ENCODE data around the gene VTI1A.

VTI1A gene

DNA sequence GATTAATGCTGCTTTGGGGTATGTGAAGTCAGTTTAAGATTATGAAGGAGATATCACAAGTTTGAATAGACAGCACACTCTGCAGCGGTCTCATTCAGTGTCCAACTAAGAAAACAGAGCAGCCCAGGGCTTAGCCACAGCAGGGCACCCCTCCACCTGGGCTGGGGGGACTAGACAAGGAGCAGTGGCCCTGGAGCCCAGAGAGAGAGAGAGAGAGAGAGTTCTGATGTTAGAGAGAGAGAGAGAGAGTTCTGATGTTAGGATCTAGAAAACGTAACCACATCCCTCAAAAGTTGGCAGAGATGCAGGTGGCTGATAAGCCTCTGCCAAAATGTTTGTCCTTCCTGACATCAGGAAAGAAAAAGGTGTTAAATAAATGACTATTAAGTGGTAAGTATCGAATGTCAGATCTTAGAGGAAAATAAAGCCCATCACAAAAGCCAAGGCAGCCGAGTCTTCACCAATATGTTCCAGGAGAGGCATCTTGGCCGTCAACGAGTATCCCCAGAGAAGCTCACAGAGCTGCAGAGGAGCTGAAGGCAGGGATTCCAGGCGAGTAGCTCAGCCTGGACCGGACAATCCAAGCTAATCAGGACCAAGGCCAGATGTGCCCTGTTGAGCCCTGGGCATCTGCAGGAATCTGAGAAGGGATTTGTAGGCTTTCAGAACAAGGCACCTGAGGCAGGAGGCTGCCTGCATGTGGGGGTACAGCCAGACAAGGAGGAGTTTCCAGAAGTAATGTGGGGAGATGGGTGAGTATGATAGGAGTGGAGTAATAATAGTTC, 352.9 kb downstream of the VTI1A start:
- H3K4me3 ChIP-seq (ENCODE audit: low read depth, low read length) = no peak overlapping the region
- DNase-seq (ENCODE audit: low read depth) = no peak
- TF ChIP-seq POLR2A (IDR thresholded peaks at IDR 0.05; ENCODE audit: extremely low read depth, insufficient read length) (no peak), MYC (IDR thresholded peaks at IDR 0.05; ENCODE audit: low read depth, low read length) (no peak)
- TF ChIP-seq, protein P1, sequence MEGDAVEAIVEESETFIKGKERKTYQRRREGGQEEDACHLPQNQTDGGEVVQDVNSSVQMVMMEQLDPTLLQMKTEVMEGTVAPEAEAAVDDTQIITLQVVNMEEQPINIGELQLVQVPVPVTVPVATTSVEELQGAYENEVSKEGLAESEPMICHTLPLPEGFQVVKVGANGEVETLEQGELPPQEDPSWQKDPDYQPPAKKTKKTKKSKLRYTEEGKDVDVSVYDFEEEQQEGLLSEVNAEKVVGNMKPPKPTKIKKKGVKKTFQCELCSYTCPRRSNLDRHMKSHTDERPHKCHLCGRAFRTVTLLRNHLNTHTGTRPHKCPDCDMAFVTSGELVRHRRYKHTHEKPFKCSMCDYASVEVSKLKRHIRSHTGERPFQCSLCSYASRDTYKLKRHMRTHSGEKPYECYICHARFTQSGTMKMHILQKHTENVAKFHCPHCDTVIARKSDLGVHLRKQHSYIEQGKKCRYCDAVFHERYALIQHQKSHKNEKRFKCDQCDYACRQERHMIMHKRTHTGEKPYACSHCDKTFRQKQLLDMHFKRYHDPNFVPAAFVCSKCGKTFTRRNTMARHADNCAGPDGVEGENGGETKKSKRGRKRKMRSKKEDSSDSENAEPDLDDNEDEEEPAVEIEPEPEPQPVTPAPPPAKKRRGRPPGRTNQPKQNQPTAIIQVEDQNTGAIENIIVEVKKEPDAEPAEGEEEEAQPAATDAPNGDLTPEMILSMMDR (IDR thresholded peaks at IDR 0.05; ENCODE audit: low read depth, low read length) = no peak
- TF ChIP-seq, protein P2, sequence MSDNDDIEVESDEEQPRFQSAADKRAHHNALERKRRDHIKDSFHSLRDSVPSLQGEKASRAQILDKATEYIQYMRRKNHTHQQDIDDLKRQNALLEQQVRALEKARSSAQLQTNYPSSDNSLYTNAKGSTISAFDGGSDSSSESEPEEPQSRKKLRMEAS (IDR thresholded peaks at IDR 0.05; ENCODE audit: low read depth, low read length) = no peak

DNA sequence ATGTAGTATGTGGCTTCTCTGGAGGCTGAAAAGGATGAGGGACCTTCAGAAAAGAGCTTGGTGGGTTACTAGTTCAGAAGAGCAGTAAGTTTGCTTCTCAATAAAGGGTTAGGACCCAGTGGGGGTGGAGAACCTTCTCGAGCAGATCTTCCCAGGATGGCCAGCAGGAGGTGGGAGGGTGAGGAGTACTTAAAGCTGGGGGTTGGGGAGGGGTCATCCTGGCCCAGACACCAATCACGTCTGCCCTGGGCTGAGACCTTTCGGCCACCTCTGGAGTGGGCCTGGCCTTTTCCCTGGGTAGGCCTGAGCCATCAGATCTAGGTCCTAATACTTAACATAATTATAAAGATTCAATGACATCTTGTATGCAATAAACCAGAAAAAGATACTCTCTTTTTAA, 354.0 kb downstream of the VTI1A start:
- DNase-seq (ENCODE audit: low read depth) = no peak
- TF ChIP-seq, protein P2 (IDR thresholded peaks at IDR 0.05; ENCODE audit: low read depth, low read length) = no peak
- TF ChIP-seq POLR2A (IDR thresholded peaks at IDR 0.05; ENCODE audit: extremely low read depth, insufficient read length) (no peak), MYC (IDR thresholded peaks at IDR 0.05; ENCODE audit: low read depth, low read length) (no peak)
- TF ChIP-seq, protein P1 (IDR thresholded peaks at IDR 0.05; ENCODE audit: low read depth, low read length) = no peak
- H3K4me3 ChIP-seq (ENCODE audit: low read depth, low read length) = no peak overlapping the region

DNA sequence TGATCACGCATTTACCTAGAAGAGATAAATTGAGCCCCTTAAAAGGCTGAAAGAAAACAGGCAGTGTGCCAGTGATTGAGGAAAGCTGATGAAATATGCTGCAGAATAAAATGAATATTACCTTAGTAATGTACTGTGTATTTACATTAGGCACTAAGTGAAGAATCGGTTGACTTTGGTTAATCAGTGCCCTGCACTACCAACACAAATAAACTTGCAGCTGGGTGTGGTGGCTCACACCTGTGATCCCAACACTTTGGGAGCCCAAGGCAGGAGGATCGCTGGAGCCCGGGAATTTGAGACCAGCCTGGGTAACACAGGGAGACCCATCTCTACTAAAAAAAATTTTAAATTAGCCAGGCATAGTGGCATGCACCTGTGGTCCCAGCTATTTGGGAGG, 354.7 kb downstream of the VTI1A start:
- TF ChIP-seq MYC (IDR thresholded peaks at IDR 0.05; ENCODE audit: low read depth, low read length) (no peak), POLR2A (IDR thresholded peaks at IDR 0.05; ENCODE audit: extremely low read depth, insufficient read length) (no peak)
- TF ChIP-seq, protein P2 (IDR thresholded peaks at IDR 0.05; ENCODE audit: low read depth, low read length) = no peak
- TF ChIP-seq, protein P1 (IDR thresholded peaks at IDR 0.05; ENCODE audit: low read depth, low read length) = no peak
- no peak for DNase-seq (ENCODE audit: low read depth)
- H3K4me3 ChIP-seq (ENCODE audit: low read depth, low read length) = no peak overlapping the region

DNA sequence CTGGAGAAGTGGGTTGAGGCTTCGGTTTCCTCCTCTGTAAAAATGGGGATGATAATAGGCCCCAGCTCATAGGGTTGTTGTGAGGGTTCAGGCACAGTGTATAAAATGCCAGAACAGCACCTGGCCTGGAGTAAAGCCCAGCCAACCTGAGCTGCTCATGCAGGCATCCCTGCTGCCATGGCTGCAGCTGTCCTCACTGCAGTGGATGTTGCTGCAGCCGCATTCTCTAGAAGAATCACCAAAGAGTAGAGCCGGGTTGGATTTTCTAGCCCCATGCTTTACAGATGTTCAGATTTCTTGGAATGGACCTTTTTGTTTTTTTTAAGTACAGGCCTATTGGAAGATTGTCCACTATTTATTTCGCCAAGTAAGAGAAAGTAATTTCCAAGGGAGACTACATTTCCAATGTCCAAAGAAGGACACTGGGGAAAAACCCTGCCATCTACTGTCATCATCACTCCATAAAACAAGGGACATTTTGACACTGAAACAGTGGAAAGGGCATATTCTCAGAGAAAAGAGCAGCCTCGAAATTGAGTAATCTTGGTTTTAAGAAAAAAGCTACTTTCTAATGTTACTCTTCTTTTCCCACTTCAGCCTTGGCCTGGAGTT, 355.5 kb downstream of the VTI1A start:
- H3K4me3 ChIP-seq (ENCODE audit: low read depth, low read length) = no peak overlapping the region

DNA sequence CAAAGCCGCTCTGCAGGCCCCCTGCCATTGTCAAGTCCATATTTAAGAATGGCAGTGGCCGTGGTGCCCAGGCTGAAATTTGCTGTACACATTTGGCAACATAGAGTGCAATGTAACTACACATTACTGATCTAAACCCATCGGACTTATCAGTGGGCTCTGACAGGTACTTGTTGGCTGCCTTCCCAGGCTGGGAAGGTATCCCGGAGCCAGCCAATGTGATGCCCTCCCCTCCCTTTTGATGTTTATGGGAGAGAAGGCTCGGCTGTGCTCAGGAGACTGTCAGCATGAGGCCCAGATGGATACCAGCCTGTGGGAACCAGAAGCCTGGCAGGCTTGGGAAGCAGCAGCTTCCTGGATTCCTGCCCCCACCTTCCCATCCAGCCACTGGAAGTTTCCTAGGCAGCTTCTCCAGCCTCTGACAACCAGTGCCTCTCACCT, 357.0 kb downstream of the VTI1A start:
- TF ChIP-seq, protein P1 (IDR thresholded peaks at IDR 0.05; ENCODE audit: low read depth, low read length) = no peak
- no peak for TF ChIP-seq MYC (IDR thresholded peaks at IDR 0.05; ENCODE audit: low read depth, low read length)
- TF ChIP-seq, protein P2 (IDR thresholded peaks at IDR 0.05; ENCODE audit: low read depth, low read length) = no peak
- no peak for TF ChIP-seq POLR2A (IDR thresholded peaks at IDR 0.05; ENCODE audit: extremely low read depth, insufficient read length)
- DNase-seq (ENCODE audit: low read depth) = no peak
- H3K4me3 ChIP-seq (ENCODE audit: low read depth, low read length) = no peak overlapping the region

More for the DNA sequence above, 355.5 kb downstream of the VTI1A start:
- DNase-seq (ENCODE audit: low read depth) = no peak
- TF ChIP-seq, protein P2 (IDR thresholded peaks at IDR 0.05; ENCODE audit: low read depth, low read length) = no peak
- TF ChIP-seq MYC (IDR thresholded peaks at IDR 0.05; ENCODE audit: low read depth, low read length) = no peak
- no peak for TF ChIP-seq POLR2A (IDR thresholded peaks at IDR 0.05; ENCODE audit: extremely low read depth, insufficient read length)
- TF ChIP-seq, protein P1 (IDR thresholded peaks at IDR 0.05; ENCODE audit: low read depth, low read length) = no peak

Measured in NB4 (cell line).